LNCAP (cell line): ENCODE measurements around the gene NOX5.

Experiments used
- TF ChIP-seq, protein P1 (sequence below): fragments of 450-650 bp; IDR thresholded peaks from 2 replicates; pipeline ENCODE4 v1.5.1; 2017; ENCODE audit warnings: mild to moderate bottlenecking

NOX5 gene

DNA sequence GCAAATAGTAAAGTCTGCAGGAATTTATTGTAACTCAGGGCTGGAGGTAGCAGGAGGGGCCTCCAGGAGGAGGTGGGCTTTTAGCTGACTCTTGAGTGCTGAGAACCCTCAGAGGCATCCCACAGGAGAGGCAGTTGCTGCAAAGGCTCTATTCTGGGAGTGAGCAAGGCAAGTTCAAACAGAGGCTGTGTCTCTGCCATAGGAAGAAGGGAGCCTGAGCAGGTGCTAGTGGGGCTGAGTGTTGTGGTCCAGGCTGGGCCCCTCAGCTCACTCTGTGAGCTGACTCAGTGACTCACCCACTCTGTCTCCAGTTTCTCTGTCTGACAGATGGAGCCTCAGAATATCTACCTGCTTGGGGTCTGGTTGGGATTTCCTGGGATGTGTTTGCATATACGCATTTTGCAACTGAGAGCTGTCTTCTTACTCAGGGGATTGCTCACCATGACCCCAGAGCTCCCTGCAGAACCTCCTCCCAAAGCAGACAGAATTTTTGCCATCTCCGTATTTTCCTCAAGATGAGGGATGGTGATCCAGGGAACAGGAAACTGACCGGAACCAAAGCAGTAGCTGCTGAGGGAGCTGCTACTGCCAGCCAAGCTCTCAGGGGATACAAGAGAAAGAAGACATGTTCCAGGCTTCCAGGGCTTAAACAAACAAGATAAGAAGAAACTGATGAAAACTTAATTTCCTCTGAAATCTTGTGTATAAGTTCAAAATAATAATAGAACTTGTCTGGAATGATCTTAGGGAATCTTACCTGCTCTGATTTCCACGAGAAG is 13.6 kb upstream of the NOX5 start:
- TF ChIP-seq, protein P1, sequence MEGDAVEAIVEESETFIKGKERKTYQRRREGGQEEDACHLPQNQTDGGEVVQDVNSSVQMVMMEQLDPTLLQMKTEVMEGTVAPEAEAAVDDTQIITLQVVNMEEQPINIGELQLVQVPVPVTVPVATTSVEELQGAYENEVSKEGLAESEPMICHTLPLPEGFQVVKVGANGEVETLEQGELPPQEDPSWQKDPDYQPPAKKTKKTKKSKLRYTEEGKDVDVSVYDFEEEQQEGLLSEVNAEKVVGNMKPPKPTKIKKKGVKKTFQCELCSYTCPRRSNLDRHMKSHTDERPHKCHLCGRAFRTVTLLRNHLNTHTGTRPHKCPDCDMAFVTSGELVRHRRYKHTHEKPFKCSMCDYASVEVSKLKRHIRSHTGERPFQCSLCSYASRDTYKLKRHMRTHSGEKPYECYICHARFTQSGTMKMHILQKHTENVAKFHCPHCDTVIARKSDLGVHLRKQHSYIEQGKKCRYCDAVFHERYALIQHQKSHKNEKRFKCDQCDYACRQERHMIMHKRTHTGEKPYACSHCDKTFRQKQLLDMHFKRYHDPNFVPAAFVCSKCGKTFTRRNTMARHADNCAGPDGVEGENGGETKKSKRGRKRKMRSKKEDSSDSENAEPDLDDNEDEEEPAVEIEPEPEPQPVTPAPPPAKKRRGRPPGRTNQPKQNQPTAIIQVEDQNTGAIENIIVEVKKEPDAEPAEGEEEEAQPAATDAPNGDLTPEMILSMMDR, result no peak

DNA sequence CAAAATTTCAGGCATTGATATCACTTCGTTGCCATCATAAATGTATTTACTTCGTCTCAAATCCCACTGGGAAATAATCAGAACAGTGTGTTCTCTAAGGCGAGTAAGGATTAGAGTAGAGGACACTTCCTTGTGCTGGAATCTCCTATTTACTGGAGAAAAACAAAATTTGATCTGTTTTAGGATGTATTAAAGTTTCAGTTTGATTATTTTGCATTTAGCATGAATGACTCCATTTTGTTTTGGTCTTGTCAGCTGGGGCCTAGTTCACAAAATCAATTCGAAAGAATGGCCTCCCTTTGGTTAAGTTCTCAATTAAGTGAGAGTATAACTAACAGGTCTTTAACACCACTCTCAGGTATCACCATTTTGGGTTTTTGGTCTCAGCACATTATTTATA is 11.7 kb upstream of the NOX5 start:
- TF ChIP-seq, protein P1, result no peak

DNA sequence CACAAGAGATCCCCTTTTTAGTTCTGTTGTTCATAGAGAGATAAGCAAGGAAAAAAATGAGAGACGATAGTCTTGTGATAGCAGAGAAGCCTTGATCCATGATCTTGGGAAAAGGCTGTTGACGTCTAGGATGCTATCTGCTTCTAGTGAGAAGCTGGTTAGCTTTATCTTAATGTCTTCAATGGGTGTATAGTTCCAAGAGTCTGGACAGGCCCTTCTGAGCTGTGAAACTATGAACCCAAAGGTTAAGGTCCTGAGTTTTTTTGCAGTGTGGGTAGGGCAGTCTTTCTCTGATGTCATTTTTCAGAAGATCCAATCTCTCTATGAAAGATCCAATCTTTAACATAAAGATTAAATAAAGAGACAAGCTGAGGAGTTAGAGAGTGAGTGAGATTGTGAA is 10.5 kb upstream of the NOX5 start:
- TF ChIP-seq, protein P1, result no peak

DNA sequence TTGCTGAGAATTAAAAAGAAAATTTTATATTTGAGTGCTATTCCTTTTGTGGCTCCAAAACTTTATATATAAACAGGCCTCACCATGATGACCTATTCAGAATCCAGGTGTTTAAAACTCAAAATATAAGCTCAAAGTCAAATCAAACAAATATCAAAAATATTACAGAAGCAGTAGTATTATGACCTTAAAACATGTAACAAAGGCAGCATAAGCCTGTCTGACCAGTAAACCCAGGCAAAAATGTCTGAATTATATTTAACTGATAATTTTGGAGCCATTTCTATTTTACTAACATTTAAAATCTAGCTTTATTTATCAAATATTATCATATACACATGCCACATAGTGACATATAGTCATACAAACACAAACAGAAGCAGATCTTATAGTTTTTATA is 6.4 kb upstream of the NOX5 start:
- TF ChIP-seq, protein P1, result no peak

DNA sequence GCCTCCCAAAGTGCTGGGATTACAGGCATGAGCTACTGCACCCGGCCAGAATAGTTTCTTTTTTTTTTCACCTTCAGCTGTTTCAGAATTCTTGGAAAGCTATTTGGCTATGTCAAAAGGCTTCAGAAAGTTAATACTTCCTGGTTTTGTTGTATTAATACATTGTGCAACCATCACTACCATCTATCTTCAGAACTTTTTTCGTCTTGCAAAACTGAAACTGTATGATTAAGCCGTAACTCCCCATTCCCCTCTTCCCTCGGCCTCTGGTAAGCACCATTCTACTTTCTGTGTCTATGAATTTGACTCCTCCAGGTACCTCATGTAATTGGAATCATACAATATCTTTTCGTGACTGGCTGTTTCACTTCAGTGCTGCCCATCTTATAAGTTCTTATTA is 5.2 kb upstream of the NOX5 start:
- TF ChIP-seq, protein P1, result no peak

- TF ChIP-seq, protein P1, result no peak
Observed at GRCh38 chr15:69011641-69012040, 2.9 kb upstream of the NOX5 start.

DNA sequence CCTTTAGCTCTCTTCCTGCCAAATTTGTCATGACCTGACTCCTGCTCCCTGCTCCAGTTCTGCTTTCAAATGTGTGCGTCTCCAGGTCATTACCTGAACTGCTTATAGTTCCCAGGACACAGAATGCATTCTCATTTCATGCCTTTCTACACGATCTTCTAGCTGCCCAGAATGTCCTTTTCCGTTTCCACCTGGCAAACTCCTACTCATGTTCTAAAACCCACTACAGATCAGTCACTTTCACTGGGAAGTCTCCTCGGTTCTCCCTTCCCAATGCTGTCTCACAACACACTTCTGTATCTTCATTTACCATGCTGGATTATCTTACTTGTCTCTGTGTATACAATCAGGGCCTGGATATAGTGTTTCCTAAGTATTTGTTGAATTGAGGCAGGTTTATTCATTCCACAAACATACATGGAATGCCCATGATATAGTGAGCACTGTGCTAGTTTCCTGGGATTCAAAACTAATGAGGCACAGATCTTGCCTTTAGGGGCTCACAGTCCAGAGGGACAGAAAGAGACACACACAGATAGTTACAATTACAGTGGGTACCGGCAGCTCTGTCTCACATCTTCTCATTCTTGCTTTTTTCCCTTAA is 1.6 kb upstream of the NOX5 start:
- TF ChIP-seq, protein P1, result no peak
